Islet precursor cell (in vitro differentiated cells): Measurements from ENCODE around the gene PPM1J.

Experiments used
- DNase-seq: peaks from one replicate; pipeline ENCODE4 v3.0.0-alpha.2; 2018

The PPM1J gene

GRCh38 chr1:112703706-112704105 is 11.4 kb downstream of the PPM1J start:
- peak; percentile 38 for DNase-seq

GRCh38 chr1:112702420-112703261 is 12.5 kb downstream of the PPM1J start:
- peak; percentile 43 for DNase-seq

- peak; percentile 32 for DNase-seq
Measured at GRCh38 chr1:112702067-112702395, 13.1 kb downstream of the PPM1J start.

DNA sequence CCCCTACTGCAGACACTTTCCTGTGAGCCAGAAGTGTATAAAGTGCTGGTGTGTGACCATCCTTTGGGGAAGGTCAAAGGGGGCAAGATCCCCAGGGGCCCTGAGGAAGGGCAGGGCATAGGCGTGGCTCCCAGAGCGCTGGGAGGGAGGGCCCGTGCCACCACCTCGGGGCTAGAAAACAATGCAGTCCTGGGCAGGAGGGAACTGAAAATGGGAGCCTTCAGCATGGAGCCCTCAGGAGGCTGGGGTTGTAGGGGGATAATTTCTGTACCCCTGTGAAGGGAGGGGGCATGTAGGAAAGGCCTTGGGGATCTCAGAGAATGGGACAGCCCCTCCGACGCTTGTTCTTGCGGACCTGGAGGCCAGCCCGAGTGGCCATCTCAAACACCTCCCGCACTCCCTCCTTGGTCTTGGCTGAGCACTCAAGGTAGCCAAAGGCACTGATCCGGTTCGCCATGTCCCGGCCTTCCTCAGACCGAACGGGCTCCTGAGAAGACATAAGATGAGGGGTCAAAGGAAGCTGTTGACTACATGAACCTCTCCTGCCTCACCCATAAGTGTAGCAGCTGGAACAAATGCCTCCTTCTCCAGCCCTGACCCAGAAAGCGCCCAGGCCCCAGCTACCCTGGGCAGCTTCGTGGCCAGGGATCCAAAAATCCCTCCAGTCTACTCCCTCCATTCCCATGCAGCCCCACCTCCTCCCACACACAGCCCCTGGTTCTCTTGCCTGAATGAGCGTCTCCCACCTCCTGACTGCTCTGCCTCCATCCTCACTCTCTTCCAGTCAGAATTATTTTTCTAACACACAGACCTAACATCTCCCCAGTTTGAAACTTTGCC is 13.7 kb downstream of the PPM1J start:
- peak; percentile 42 for DNase-seq

GRCh38 chr1:112700290-112701226 is 14.6 kb downstream of the PPM1J start:
- peak; percentile 98 for DNase-seq

- DNase-seq: no peak
Measured at GRCh38 chr1:112699425-112700144, 15.5 kb downstream of the PPM1J start.

GRCh38 chr1:112698366-112699310 is 16.5 kb downstream of the PPM1J start:
- peak; percentile 92 for DNase-seq

DNA sequence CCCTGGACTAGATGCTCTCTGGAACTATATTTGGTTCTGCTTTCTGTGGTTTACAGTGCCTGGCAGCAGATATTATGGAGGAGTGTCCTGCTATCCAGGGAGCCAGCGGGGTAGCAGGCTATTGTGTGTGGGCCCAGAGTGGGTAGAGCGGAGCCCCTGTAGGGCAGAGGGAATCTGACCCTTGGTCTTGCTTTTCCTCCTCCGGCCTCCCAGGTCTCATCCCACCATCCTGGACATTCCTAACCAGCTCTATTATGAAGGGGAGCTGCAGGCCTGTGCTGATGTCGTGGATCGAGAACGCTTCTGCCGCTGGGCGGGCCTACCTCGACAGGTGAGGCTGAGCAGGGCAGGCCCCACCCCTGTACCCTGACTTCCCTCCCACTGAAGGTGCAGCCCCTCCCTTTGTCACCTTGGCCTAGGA is 17.3 kb downstream of the PPM1J start:
- DNase-seq: peak; percentile 46

DNA sequence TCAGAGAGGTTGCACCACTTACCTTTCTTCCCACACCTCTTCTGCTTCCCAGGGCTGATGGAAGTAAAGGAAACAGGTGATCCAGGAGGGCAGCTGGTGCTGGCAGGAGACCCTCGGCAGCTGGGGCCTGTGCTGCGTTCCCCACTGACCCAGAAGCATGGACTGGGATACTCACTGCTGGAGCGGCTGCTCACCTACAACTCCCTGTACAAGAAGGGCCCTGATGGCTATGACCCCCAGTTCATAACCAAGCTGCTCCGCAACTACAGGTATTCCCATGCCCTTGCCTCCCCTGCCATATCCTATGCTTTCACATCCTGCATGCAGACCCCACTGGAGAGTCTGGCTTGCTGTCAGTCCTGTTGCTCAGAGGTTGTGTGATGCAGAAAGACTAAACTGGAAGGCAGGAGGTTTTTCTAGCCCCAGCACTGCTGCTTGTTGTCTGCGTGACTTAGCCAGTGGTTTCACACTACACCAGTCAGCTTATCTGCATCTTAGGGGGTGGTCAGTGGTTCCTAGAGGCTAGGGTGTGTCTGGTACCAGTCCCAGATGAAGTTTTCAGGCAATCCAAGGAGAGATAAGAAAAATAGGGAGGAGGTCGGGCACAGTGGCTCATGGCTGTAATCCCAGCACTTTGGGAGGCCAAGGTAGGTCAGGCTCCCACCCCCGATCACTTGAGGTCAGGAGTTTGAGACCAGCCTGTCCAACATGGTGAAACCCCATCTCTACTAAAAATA is 18.4 kb downstream of the PPM1J start:
- DNase-seq: peak; percentile 47

DNA sequence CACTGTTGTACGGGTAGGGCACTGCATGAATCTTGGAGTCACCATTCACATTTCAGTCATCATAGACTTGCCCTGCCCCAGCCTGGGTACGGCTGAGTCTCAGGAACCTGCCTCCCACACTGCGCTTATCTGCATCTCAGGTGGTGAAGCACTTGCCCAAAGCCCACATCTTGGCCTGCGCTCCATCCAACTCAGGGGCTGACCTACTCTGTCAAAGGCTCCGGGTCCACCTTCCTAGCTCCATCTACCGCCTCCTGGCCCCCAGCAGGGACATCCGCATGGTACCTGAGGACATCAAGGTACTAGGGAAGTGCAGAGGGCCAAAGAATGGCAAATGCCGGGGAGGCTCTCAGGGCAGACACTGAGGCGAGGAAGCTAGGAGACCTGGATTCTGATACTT is 19.9 kb downstream of the PPM1J start:
- peak; percentile 41 for DNase-seq

DNA sequence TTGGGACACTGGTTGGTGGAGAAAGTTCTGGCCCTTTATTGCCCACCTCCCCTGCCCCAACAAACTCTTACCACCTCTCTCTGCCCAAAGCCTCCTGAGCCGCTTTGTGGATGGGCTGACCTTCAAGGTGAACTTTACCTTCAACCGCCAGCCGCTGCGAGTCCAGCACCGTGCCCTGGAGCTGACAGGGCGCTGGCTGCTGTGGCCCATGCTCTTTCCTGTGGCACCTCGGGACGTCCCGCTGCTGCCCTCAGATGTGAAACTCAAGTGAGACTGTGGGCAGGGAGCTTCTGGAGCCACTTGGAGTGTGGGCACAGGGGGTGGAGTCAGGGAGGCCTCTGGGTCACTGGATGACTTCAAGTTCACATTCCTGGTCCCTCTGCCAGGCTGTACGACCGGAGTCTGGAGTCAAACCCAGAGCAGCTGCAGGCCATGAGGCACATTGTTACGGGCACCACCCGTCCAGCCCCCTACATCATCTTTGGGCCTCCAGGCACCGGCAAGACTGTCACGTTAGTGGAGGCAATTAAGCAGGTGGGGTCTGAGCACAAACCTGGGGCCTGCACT is 20.7 kb downstream of the PPM1J start:
- peak; percentile 43 for DNase-seq

DNA sequence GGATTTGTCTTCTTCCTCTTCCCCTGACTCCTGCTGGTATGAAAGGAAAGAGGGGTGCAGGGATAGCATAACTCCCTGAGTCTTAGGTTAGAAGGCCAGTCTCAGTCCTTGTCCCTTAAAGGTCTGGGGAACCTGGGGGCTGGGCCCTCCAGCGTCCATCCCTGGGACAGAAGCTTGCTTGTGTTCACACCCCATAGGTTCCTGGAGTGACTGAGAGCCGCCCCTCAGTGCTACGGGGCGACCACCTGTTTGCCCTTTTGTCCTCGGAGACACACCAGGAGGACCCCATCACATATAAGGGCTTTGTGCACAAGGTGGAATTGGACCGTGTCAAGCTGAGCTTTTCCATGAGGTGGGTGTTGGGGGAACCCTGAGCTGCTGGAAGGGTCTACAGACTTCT is 21.3 kb downstream of the PPM1J start:
- DNase-seq: no peak

- peak; percentile 41 for DNase-seq
Measured at GRCh38 chr1:112692681-112693080, 22.5 kb downstream of the PPM1J start.

DNA sequence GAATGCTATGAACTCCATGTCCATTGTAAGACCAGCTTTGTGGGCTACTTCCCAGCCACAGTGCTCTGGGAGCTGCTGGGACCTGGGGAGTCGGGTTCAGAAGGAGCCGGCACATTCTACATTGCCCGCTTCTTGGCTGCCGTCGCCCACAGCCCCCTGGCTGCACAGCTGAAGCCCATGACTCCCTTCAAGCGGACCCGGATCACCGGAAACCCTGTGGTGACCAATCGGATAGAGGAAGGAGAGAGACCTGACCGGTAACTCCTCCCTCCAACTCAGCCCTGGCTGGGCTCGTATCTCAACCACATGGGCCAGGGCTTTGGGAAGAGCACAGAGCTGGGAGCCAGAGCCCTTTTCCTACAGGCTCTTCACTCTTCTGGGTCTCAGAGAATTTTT is 25.3 kb downstream of the PPM1J start:
- no peak for DNase-seq

DNA sequence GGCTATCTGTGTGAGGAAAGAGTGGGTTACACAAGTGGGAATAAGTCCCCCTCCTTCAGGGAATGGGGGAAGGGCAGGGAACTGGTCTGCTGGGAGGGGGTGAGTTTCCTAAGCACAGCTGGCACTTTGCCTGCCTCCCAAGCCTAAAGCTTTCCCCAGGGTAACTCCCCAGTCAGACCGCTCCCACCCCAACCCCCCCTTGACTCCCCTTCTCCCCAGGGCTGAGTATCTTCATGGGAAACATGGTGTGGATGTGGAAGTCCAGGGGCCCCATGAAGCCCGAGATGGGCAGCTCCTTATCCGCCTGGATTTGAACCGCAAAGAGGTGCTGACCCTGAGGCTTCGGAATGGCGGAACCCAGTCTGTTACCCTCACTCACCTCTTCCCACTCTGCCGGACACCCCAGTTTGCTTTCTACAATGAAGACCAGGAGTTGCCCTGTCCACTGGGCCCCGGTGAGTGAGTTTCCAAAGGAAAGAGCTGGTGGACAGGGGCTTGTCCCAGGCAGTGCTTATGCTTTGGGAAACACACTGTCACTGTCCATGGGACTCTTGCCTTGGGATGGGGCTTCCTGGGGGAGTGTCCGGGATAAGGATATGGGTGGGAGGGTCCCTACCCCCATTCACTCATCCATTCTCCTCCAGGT is 25.8 kb downstream of the PPM1J start:
- no peak for DNase-seq

DNA sequence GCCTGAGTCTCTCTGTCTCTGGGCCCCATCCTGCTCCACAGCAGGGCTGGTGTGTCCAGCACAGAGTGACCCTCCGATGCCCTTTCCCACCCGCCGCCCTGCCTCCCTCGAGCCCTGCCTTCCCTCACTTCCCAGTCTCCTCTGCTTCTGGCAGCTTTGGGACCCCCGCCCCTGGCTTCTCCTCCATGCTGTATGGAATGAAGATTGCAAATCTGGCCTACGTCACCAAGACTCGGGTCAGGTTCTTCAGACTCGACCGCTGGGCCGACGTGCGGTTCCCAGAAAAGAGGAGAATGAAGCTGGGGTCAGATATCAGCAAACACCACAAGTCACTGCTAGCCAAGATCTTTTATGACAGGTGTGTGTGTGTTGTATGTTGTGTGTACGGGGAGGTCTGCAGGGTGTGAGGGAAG is 26.3 kb downstream of the PPM1J start:
- peak; percentile 49 for DNase-seq

DNA sequence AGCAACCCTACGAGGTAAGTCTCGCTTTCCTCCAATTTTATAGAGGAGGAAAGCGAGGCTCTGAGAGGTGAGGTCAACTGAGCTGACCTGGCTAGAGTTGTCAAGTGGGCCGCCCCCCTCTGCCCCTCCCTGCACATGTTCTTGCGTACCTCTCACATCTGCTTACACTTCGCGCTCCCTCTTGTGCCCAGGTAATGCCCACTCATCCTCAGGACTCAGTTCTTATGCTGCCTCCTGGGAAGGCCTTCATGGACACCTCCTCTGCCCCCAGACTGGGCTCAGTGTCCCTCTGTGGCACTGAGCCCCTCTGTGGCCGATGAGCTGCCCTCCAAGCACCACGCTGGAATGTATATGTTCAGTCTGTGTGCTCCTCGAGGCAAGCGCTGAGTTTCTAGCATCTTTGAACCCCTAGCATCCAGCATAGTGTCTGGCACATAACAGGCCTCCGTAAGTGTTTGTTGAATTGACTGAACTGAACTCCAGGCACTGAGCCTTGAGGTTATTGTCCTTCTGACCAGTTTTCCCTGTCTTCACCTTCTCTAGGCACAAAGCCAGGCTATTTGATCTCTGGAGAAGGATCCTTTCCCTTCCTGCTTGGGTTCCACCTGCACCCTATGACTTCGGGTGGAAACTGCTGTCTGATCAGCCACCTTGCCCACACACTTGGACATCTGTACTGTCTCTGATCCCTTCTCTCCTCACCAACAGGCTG is 27.2 kb downstream of the PPM1J start:
- no peak for DNase-seq

DNA sequence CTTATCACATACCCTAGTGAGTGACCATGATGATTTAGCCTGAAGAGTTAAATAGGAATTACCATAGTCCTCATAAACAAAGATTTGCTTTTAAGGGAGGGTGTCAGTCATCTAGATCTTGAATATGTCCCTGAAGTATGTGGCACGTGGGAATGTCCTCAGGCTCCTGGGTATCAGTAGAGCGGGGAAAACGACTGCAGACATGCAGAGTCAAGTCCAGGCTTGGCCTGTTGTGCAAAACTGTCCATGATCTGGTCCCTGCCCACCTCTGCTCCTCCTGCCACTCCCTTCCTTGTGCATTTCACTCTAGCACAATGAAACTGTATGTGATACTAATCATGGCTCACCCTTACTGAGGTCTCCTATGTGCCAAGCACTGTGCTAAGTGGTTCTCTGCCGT is 27.8 kb downstream of the PPM1J start:
- DNase-seq: no peak

DNA sequence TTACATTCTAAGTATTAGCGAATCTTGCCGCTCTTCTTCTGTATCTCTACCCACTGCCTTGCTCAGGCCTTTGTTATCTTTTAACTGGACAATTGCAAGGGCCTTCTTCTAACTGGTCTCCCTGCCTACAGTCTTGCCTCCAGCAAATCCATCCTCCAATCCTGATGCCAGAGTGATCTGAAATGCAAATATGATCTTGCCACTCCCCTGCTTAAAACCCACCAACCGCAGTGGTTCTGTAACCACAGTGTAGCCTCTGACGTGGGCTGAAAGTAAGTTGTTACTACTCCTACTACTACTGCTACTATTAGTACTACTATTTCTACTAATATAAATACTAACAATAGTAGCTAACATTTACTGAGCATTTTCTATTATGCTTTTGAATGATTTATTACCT is 28.3 kb downstream of the PPM1J start:
- DNase-seq: peak; percentile 56
